Activated naive CD4-positive, alpha-beta T cell (primary cell): ENCODE results near the gene ITPRIPL2.

Source experiments
- DNase-seq, 4 experiments: peaks; one replicate each; lab custom pipeline; 2025; lab: John Stamatoyannopoulos, UW

The ITPRIPL2 gene

DNA sequence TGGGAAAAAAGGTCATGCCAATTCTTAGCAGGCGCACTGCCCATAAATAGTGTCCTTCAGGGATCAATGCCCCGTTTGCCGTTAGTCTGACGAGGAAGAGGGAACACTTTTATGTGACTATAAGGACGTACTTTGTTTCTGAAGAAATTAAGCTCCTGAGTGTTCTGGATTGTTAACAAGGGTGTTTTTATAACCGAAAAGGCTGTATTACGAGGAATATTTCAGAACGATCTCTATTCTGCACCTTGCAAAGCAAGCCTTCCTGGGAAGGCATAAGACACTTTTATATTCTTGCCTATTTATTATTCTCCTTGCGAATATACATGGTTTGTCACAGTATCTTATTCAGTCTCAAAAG, 29.8 kb downstream of the ITPRIPL2 start:
- no peak for DNase-seq

DNA sequence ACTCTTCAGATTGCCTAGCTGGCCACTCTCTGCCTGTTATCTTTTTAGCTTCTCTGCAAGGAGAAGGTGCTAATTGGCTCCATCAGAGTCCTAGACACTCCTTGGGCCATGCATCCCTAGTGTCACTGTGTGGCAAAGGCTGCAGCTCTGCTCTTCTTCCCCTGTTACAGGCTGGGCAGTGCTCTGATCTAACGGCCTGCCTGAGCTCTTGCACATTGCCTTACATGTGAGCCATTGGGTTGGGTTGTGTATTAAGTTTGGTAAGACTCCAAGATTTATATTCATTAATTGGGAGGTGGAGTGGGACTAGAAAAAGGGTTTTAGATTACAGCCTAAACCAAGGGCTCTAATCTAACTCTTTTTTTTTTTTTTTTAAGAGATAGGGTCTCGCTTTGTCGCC, 31.2 kb downstream of the ITPRIPL2 start:
- no peak for DNase-seq

- DNase-seq, result no peak
Observed at GRCh38 chr16:19147126-19147525, 33.4 kb downstream of the ITPRIPL2 start.

- DNase-seq, result no peak
Observed at GRCh38 chr16:19147627-19148026, 33.9 kb downstream of the ITPRIPL2 start.

GRCh38 chr16:19148189-19148588, 34.4 kb downstream of the ITPRIPL2 start:
- no peak for DNase-seq

GRCh38 chr16:19151310-19151709, 37.5 kb downstream of the ITPRIPL2 start:
- DNase-seq, result no peak

- DNase-seq, result no peak
Observed at GRCh38 chr16:19152042-19152441, 38.3 kb downstream of the ITPRIPL2 start.

DNA sequence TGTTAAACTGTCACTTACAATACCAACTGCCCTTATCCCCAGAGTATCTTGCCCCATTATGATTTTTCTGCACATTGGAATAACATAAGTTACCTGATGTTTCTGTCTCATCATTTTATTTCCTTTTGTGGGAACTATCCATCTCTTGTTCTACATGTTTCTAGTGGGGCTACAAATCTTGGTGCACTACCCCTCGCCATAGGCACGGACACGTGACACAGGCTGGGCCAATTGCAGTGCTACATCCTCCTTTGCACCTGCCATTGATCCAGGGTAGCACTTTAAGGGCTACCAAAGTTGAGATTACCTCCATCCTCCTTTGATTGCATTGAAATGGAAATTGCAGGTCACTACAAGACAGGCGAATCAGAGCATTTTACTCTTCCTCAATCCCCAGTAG, 40.1 kb downstream of the ITPRIPL2 start:
- DNase-seq, result no peak

DNA sequence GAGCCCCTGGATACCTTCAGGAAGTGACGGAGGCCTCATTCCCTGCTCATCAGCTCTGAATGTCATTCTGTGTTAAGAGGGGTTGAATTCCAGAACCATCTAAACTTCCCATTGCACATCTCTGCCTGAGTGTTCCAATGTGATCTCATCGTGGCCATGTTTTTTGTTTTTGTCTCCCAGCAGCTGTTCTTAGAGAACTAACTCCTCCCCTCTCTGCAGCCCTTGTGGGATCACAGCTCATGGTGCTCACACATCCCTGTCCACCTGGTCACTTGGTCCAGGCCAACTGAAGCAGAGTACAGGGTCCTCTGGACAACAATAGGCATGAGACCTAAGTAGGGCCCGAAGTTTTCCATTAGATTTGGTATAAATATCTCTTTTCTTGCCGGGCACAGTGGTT, 48.3 kb downstream of the ITPRIPL2 start:
- DNase-seq, result no peak

- no peak for DNase-seq
Observed at GRCh38 chr16:19163215-19163614, 49.5 kb downstream of the ITPRIPL2 start.

- DNase-seq, result no peak
Observed at GRCh38 chr16:19164285-19164684, 50.5 kb downstream of the ITPRIPL2 start.

DNA sequence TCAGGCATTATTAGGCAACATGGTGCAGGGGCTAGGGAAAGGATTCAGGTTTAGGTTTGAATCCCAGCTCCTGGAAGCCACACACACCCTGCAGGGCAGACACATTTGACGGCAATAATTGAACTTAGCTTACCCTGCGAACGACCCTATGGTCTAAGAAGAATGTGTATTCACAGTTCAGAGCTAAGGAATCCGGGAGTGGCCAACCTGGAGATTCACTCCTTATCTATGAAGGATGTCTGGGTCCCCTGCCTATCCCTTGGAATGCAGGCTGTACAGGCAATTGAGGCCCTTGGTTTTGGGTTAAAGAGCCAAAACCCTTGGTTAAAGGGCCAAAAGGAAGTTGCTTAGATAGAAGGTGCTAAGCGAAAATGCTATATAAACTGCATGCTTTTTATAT, 51.3 kb downstream of the ITPRIPL2 start:
- no peak for DNase-seq

DNA sequence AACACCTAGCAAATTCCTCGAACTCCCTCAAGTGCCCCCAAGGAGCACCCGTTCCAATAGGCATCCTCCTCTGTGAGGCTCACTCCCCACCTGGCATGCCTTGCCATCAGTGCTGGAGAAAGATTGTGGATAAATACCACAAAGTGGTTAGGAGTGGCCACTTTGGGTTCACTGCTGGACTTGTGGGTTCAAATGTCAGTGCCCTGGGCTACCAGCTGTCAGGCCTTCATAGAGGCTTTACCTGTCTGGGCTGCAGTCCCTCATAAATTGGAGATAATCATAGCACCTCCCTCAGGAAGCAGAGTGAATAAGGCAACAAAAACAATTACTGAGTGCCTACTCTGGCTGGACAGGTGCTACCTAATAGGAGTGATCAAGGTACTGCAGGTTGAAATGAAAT, 52.7 kb downstream of the ITPRIPL2 start:
- no peak for DNase-seq

GRCh38 chr16:19167710-19168370, 54.1 kb downstream of the ITPRIPL2 start, which contains the start of gene SYT17:
TSS of gene SYT17 (plus strand) at chr16:19168240. CDS start at chr16:19168647, 407 bp downstream.
- DNase-seq, result no peak

GRCh38 chr16:19168371-19169081, 54.8 kb downstream of the ITPRIPL2 start:
- no peak for DNase-seq

GRCh38 chr16:19169082-19169639, 55.4 kb downstream of the ITPRIPL2 start:
- no peak for DNase-seq

DNA sequence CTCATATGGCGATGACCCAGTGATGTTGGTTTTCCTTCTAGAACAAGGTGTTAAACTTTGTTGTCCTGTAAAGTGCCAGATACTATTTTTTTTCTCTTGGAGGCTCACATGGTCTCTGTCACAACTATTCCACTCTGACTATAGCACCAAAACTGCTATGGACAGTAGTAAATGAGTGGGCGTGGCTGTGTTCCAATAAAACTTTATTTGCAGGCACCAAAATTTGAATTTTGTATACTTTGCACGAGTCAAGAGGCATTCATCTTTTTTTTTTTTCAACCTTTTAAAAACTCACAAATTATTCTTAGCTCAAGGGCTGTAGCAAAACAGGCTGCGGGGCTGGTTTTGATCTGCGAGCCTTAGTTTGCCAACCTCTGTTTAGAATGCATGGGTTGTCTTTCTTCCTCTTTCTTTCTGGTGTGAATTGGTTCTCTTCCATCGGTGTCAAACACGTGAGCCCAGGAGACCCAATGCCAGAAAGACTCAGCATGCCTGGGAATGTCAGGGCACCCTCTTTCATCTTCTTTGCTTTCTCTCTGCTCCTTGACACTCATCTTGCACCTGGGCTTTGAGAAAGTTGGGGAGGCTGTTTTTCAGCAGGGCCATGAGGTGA, 56.4 kb downstream of the ITPRIPL2 start:
- no peak for DNase-seq
